HG02763 (cell line): Measurements from ENCODE around the gene PDE3A.
"Not testable (repeated sequence)": the region's sequence is repeated elsewhere in the genome, so short reads cannot be mapped to it uniquely, and the experiment has no call there.

Experiments used
- ATAC-seq: cut with Tn5 transposase; IDR thresholded peaks from one replicate; pipeline ENCODE4 v1.9.1; 2021; ENCODE audit warnings: mild to moderate bottlenecking, moderate library complexity; ENCODE audit not compliant: unreplicated experiment

The PDE3A gene

GRCh38 chr12:20596061-20596460 is 227.7 kb downstream of the PDE3A start:
- no peak for ATAC-seq

- ATAC-seq, result no peak
These were observed 231.4 kb downstream of the PDE3A start for GRCh38 chr12:20599757-20600156.

GRCh38 chr12:20601668-20602280 is 233.4 kb downstream of the PDE3A start:
- no peak for ATAC-seq

GRCh38 chr12:20602641-20603391 is 234.5 kb downstream of the PDE3A start:
- ATAC-seq, result no peak

- no peak for ATAC-seq
These were observed 236.2 kb downstream of the PDE3A start for GRCh38 chr12:20604408-20605067.

GRCh38 chr12:20615020-20615419 is 246.7 kb downstream of the PDE3A start:
- not testable (repeated sequence) for ATAC-seq

GRCh38 chr12:20616093-20616492 is 247.8 kb downstream of the PDE3A start:
- ATAC-seq, result no peak

GRCh38 chr12:20620261-20620660 is 251.9 kb downstream of the PDE3A start:
- no peak for ATAC-seq

- ATAC-seq, result no peak
These were observed 256.4 kb downstream of the PDE3A start for GRCh38 chr12:20624718-20625117.

- ATAC-seq, result no peak
These were observed 257.2 kb downstream of the PDE3A start for GRCh38 chr12:20625531-20625930.

- no peak for ATAC-seq
These were observed 258.8 kb downstream of the PDE3A start for GRCh38 chr12:20627001-20627588.

GRCh38 chr12:20628226-20628787 is 260.0 kb downstream of the PDE3A start:
- ATAC-seq, result no peak

GRCh38 chr12:20628999-20629398 is 260.7 kb downstream of the PDE3A start:
- ATAC-seq, result no peak

- no peak for ATAC-seq
These were observed 261.2 kb downstream of the PDE3A start for GRCh38 chr12:20629414-20630156.

GRCh38 chr12:20631711-20632110 is 263.4 kb downstream of the PDE3A start:
- no peak for ATAC-seq

GRCh38 chr12:20641106-20641505 is 272.8 kb downstream of the PDE3A start:
- no peak for ATAC-seq

- no peak for ATAC-seq
These were observed 275.5 kb downstream of the PDE3A start for GRCh38 chr12:20643822-20644221.

GRCh38 chr12:20646239-20646827 is 278.0 kb downstream of the PDE3A start:
- ATAC-seq, result no peak

GRCh38 chr12:20653871-20654270 is 285.5 kb downstream of the PDE3A start:
- ATAC-seq, result no peak

GRCh38 chr12:20656600-20656999 is 288.3 kb downstream of the PDE3A start:
- ATAC-seq, result no peak
